ENCODE data around the gene LIPE. TPM values are rescaled to one million over a fixed set of nuclear protein-coding genes. Genes with fewer than 3 reads are reported as not detected.

LIPE gene
- polyA plus RNA-seq, 6 donors from 2014 or later = 7.2 to 16.5 (median 11.6) TPM

GRCh38 chr19:42402376-42403116 is 24.6 kb downstream of the LIPE start:
- Mint-ChIP-seq H3K4me3 (peak overlapping the region; percentile 84 to 92 (median 88)), H3K9me3 (no peaks in the 10 kb centered on the region), H3K27me3 (no peaks in the 10 kb centered on the region), H3K36me3 (peaks cover 0 to 9% of the 10 kb centered on the region in 2 donors), H3K27ac (peak overlapping the region in 4 of 6 donors; percentile 15 to 62 (median 44)), H3K4me1 (peaks cover 41 to 54% (median 47%) of the 10 kb centered on the region in 3 donors)
- DNase-seq = no peak
- peak in 1 of 2 donors; percentile 2 for ATAC-seq (ENCODE audit: low read depth in 2 of 2)

DNA sequence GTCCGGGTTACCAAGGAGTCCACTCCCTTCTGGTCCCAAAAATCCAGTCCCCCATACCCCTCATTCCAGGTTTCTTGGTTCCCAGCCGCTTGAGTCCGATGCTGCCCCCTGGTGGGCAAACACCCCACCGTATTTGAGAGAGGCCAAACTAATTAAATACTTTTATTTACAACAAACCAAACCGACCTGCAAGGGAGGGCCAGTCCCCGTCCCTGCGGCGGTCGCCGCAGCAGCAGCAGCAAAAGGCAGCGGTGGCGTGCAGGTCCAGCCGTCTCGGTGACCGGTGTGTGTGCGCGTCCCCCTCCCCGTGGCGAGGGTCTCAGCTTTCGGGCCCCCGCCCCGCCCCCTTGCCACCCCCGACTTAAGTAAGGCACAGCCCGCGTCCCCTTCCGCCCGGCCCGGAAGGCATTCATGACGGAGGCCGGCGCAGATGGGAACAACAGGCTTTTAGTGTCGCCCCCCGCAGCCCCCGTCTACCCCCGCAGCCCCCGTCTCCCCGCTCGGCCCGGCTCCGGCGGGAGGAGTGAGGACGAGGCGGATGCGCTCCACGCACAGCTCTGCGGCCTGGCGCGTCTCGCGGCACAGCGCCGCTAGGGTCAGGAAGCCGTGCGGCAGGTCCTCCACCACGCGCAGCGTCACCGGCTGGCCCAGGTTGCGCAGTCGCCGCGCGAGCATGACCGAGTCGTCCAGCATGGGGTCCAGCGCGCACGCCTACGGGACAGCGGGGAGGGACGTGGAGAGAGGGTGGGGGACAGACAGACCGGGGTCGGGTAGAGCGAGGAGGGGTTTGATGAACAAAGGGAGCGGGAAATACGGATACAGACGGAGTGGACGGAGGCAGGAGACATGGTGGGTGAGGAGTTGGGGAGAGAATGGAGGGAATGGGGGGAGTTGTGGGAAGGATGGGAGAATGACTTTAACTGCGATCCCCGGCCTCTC is 25.6 kb downstream of the LIPE start:
- DNase-seq (peak; percentile 71), ATAC-seq (ENCODE audit: low read depth in 2 of 2) (peak; percentile 57 to 62)
- peak overlapping the region; percentile 84 to 92 (median 88) for H3K4me3 Mint-ChIP-seq
- H3K9me3 Mint-ChIP-seq = no peaks in the 10 kb centered on the region
- H3K36me3 Mint-ChIP-seq = peaks cover 0 to 3% of the 10 kb centered on the region in 2 donors
- peaks cover 50 to 56% (median 55%) of the 10 kb centered on the region in 3 donors for H3K4me1 Mint-ChIP-seq
- peak overlapping the region in 4 of 6 donors; percentile 57 to 86 (median 74) for H3K27ac Mint-ChIP-seq
- H3K27me3 Mint-ChIP-seq = no peaks in the 10 kb centered on the region

- Mint-ChIP-seq H3K36me3 (no peaks in the 10 kb centered on the region), H3K9me3 (no peaks in the 10 kb centered on the region), H3K27me3 (no peaks in the 10 kb centered on the region), H3K4me3 (peak overlapping the region in 6 of 8 donors; percentile 6 to 91 (median 56)), H3K27ac (peak overlapping the region in 1 of 6 donors; percentile 90), H3K4me1 (peaks cover 53 to 64% (median 55%) of the 10 kb centered on the region in 3 donors)
- DNase-seq = no peak
- no peak for ATAC-seq (ENCODE audit: low read depth in 2 of 2)
These were observed 26.8 kb downstream of the LIPE start for GRCh38 chr19:42400404-42400803.

GRCh38 chr19:42397263-42398166 is 29.7 kb downstream of the LIPE start:
- ATAC-seq (ENCODE audit: low read depth in 2 of 2) = no peak
- no peak for DNase-seq
- Mint-ChIP-seq H3K27ac (peak overlapping the region; percentile 92 to 99 (median 96)), H3K9me3 (no peaks in the 10 kb centered on the region), H3K36me3 (no peaks in the 10 kb centered on the region), H3K4me1 (peaks cover 45 to 60% (median 54%) of the 10 kb centered on the region in 3 donors), H3K27me3 (peaks cover 0 to 6% (median 4%) of the 10 kb centered on the region in 3 donors), H3K4me3 (peak overlapping the region; percentile 86 to 99 (median 96))

GRCh38 chr19:42396381-42397262 is 30.6 kb downstream of the LIPE start:
- Mint-ChIP-seq H3K4me3 (peak overlapping the region; percentile 86 to 99 (median 96)), H3K9me3 (no peaks in the 10 kb centered on the region), H3K36me3 (no peaks in the 10 kb centered on the region), H3K27ac (peak overlapping the region; percentile 92 to 99 (median 96)), H3K27me3 (peaks cover 4 to 12% (median 7%) of the 10 kb centered on the region in 3 donors), H3K4me1 (peaks cover 39 to 51% (median 45%) of the 10 kb centered on the region in 3 donors)
- ATAC-seq (ENCODE audit: low read depth in 2 of 2) (peak; percentile 94), DNase-seq (peak; percentile 97)

GRCh38 chr19:42394751-42395150 is 32.4 kb downstream of the LIPE start:
- ATAC-seq (ENCODE audit: low read depth in 2 of 2) (no peak), DNase-seq (no peak)
- no peaks in the 10 kb centered on the region for H3K9me3 Mint-ChIP-seq
- H3K4me1 Mint-ChIP-seq = peaks cover 24 to 36% (median 29%) of the 10 kb centered on the region in 3 donors
- peaks cover 0 to 4% of the 10 kb centered on the region in 2 donors for H3K36me3 Mint-ChIP-seq
- no peak overlapping the region for H3K27ac Mint-ChIP-seq
- peak overlapping the region in 2 of 8 donors; percentile 52 to 91 for H3K4me3 Mint-ChIP-seq
- peaks cover 11 to 28% (median 23%) of the 10 kb centered on the region in 3 donors for H3K27me3 Mint-ChIP-seq

DNA sequence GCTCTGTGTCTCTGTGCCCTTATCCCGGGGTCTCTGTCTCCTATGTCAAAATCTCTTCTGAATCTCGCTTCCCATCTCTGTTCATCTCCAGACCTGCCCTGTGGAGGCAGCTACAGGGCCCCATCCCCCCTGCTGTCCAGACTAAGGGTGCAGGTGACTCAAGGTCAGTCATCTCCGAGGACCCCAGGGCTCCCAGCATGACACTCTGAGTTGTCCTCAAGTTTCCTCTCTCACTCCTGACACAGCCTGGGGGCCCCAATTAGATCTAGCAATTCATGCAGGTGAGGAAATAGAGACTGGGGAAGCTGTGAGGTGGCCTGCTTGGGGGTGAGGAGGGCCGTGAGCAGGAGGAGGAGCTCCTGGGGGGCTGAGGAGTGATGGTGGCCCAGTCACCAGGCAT is 35.0 kb downstream of the LIPE start:
- DNase-seq = no peak
- H3K4me1 Mint-ChIP-seq = peaks cover 11 to 15% (median 12%) of the 10 kb centered on the region in 3 donors
- H3K4me3 Mint-ChIP-seq = peak overlapping the region in 3 of 8 donors; percentile 35 to 69 (median 47)
- peaks cover 14 to 44% (median 38%) of the 10 kb centered on the region in 3 donors for H3K27me3 Mint-ChIP-seq
- H3K27ac Mint-ChIP-seq = peak overlapping the region in 2 of 6 donors; percentile 32 to 54
- peaks cover 0 to 2% (median 0%) of the 10 kb centered on the region in 7 donors for H3K9me3 Mint-ChIP-seq
- ATAC-seq (ENCODE audit: low read depth in 2 of 2) = no peak
- H3K36me3 Mint-ChIP-seq = peaks cover 0 to 6% of the 10 kb centered on the region in 2 donors

DNA sequence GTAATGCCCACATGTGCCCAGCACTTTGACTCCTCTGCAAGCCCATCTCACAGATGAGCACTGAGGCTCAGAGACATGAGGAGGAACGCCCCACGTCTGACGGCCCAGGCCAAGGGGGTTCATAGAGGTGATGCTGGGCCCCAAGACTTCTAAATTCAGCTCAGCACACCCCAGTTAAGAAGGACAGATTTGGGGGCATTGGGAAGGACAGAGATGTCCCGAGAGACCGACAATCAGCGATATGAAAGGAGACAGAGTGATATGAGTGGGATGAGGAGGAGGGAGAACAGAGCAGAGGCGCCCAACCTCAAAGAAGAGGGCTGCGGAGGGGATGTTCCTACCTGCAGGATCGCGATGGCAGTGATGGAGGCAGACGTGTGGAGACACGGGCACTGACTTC is 37.3 kb downstream of the LIPE start, which contains the start of gene CNFN:
Gene CNFN (minus strand): TSS at position 399 of the 400 bp plus-strand sequence. CDS start 1,260 bp downstream, outside the sequence.
- H3K27ac Mint-ChIP-seq = peak within 1 kb of the TSS in 3 of 6 donors; percentile 12 to 33 (median 20)
- H3K36me3 Mint-ChIP-seq = peaks cover 0 to 6% of the 10 kb centered on the region in 2 donors
- H3K4me3 Mint-ChIP-seq = peak within 1 kb of the TSS in 1 of 8 donors; percentile 22

GRCh38 chr19:42388851-42389489 is 38.2 kb downstream of the LIPE start:
- H3K27ac Mint-ChIP-seq = no peak overlapping the region
- DNase-seq = no peak
- H3K27me3 Mint-ChIP-seq = peaks cover 14 to 50% (median 38%) of the 10 kb centered on the region in 3 donors
- H3K9me3 Mint-ChIP-seq = peaks cover 0 to 2% (median 0%) of the 10 kb centered on the region in 7 donors
- ATAC-seq (ENCODE audit: low read depth in 2 of 2) = no peak
- peaks cover 6 to 9% (median 8%) of the 10 kb centered on the region in 3 donors for H3K4me1 Mint-ChIP-seq
- H3K4me3 Mint-ChIP-seq = no peak overlapping the region
- H3K36me3 Mint-ChIP-seq = peaks cover 0 to 6% of the 10 kb centered on the region in 2 donors

More for the DNA sequence above, 37.3 kb downstream of the LIPE start, which contains the start of gene CNFN:
- no peak for ATAC-seq (ENCODE audit: low read depth in 2 of 2)
- Mint-ChIP-seq H3K4me1 (peaks cover 6 to 9% (median 8%) of the 10 kb centered on the region in 3 donors), H3K9me3 (peaks cover 0 to 2% (median 0%) of the 10 kb centered on the region in 7 donors), H3K27me3 (peaks cover 14 to 50% (median 38%) of the 10 kb centered on the region in 3 donors)
- no peak for DNase-seq

DNA sequence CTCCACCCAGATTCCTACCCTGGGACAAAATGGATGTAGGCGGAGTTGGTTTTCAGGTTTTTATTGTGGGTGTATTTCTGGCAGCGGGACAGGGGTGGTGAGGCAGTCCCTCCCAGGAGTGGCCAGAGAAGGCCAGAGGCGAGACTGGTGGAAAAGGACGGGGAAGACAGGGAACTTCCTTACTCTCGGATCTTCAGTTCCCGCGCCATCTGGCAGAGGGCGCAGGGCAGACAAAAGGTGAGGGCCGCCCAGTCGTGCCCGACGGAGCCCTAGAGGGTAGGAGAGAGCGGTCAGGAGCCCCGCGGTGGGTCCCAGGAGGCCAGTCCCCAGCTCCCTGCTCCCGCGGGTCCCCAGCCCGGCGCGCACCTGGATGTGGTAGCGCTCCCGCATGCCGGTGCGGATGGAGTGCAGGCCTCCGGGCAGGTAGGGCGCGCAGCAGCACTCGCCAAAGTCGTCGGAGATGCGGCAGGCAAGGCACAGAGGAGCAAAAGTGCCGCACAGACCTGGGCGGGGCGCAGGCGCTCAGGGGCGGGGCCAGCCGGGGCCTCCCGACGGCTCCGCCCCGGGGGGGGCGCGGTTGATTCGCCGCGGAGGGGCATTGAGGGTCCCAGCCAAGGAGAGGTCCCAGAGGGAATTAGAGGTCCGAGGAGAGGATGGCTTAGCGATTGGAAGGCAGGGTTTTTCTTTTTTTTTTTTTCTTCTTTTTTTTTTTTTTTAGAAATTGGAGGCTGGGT is 40.0 kb downstream of the LIPE start:
- peak; percentile 93 to 94 for ATAC-seq (ENCODE audit: low read depth in 2 of 2)
- Mint-ChIP-seq H3K4me1 (peaks cover 6 to 9% (median 8%) of the 10 kb centered on the region in 3 donors), H3K9me3 (peaks cover 0 to 2% (median 0%) of the 10 kb centered on the region in 7 donors), H3K36me3 (peaks cover 0 to 6% of the 10 kb centered on the region in 2 donors), H3K27me3 (peaks cover 18 to 55% (median 50%) of the 10 kb centered on the region in 3 donors), H3K27ac (peak overlapping the region; percentile 57 to 92 (median 78)), H3K4me3 (peak overlapping the region; percentile 64 to 92 (median 83))
- DNase-seq = peak; percentile 82
